H9 (cell line): ENCODE results near the gene TSPAN4. TPM values are rescaled to one million over a fixed set of nuclear protein-coding genes. Genes with fewer than 3 reads are reported as not detected.

Experiments
- DNase-seq: peaks from one replicate; pipeline ENCODE4 v3.0.0-alpha.2; 2017
- H2AFZ ChIP-seq: one replicate; pipeline ENCODE4 v1.6.1; 2013; ENCODE audit warnings: mild to moderate bottlenecking, low read length, control low read depth, moderate library complexity
- H2AK5ac ChIP-seq: 2 replicates; pipeline ENCODE4 v1.6.1; 2013; ENCODE audit warnings: low read length, control low read depth, mixed read lengths; ENCODE audit not compliant: insufficient read length
- H2BK120ac ChIP-seq: one replicate; pipeline ENCODE4 v1.6.1; 2013; ENCODE audit warnings: low read depth, mild to moderate bottlenecking, low read length, control low read depth, inconsistent platforms; ENCODE audit not compliant: poor library complexity, severe bottlenecking
- H2BK12ac ChIP-seq: 2 replicates; pipeline ENCODE4 v1.6.1; 2013; ENCODE audit warnings: low read length, control low read depth, mixed read lengths, low read depth; ENCODE audit not compliant: insufficient read length
- H2BK15ac ChIP-seq: 2 replicates; pipeline ENCODE4 v1.6.1; 2013; ENCODE audit warnings: low read depth, low read length, control low read depth
- H2BK20ac ChIP-seq: one replicate; pipeline ENCODE4 v1.6.1; 2013; ENCODE audit warnings: low read depth, mild to moderate bottlenecking, low read length, control low read depth, inconsistent platforms; ENCODE audit not compliant: poor library complexity, severe bottlenecking
- H2BK5ac ChIP-seq: 2 replicates; pipeline ENCODE4 v1.6.1; 2013; ENCODE audit warnings: low read length, control low read depth, mixed read lengths; ENCODE audit not compliant: insufficient read length
- H3K14ac ChIP-seq: 2 replicates; pipeline ENCODE4 v1.6.1; 2013; ENCODE audit warnings: low read length, control low read depth; ENCODE audit not compliant: insufficient read depth
- H3K18ac ChIP-seq: 2 replicates; pipeline ENCODE4 v1.6.1; 2013; ENCODE audit warnings: low read depth, mild to moderate bottlenecking, mixed read lengths, low read length, control low read depth; ENCODE audit not compliant: insufficient read length
- H3K23ac ChIP-seq: 2 replicates; pipeline ENCODE4 v1.6.1; 2013; ENCODE audit warnings: low read length, control low read depth, mixed read lengths, low read depth; ENCODE audit not compliant: insufficient read length
- H3K23me2 ChIP-seq: 2 replicates; pipeline ENCODE4 v1.6.1; 2013; ENCODE audit warnings: low read depth, mild to moderate bottlenecking, mixed read lengths, low read length, control low read depth; ENCODE audit not compliant: insufficient read length, poor library complexity, severe bottlenecking
- H3K27ac ChIP-seq: 2 replicates; pipeline ENCODE4 v1.5.1; 2013; ENCODE audit warnings: low read length, control low read depth, mixed read lengths, low read depth; ENCODE audit not compliant: insufficient read length
- H3K27me3 ChIP-seq: 2 replicates; pipeline ENCODE4 v1.6.1; 2013; ENCODE audit warnings: low read length, control low read depth, inconsistent platforms; ENCODE audit not compliant: insufficient read depth
- H3K4ac ChIP-seq: 2 replicates; pipeline ENCODE4 v1.6.1; 2013; ENCODE audit warnings: low read depth, mild to moderate bottlenecking, control low read depth, inconsistent platforms, low read length, moderate library complexity
- H3K4me1 ChIP-seq: 2 replicates; pipeline ENCODE4 v1.6.1; 2013; ENCODE audit warnings: low read length, control low read depth, inconsistent platforms; ENCODE audit not compliant: insufficient read depth
- H3K4me2 ChIP-seq: 2 replicates; pipeline ENCODE4 v1.6.1; 2013; ENCODE audit warnings: low read length, control low read depth, mixed read lengths; ENCODE audit not compliant: insufficient read length, insufficient read depth
- H3K56ac ChIP-seq: 2 replicates; pipeline ENCODE4 v1.6.1; 2013; ENCODE audit warnings: low read depth, mild to moderate bottlenecking, mixed read lengths, low read length, control low read depth; ENCODE audit not compliant: insufficient read length
- H3K79me1 ChIP-seq: 2 replicates; pipeline ENCODE4 v1.6.1; 2013; ENCODE audit warnings: low read depth, mild to moderate bottlenecking, moderate library complexity, low read length, control low read depth, inconsistent platforms; ENCODE audit not compliant: insufficient read depth, poor library complexity, severe bottlenecking
- H3K79me2 ChIP-seq: 2 replicates; pipeline ENCODE4 v1.6.1; 2013; ENCODE audit warnings: low read length, control low read depth, inconsistent platforms; ENCODE audit not compliant: insufficient read depth
- H3K9ac ChIP-seq: 2 replicates; pipeline ENCODE4 v1.6.1; 2013; ENCODE audit warnings: low read length, control low read depth, mixed read lengths; ENCODE audit not compliant: insufficient read length; ENCODE audit errors: extremely low read depth
- H3K9me3 ChIP-seq: one replicate; pipeline ENCODE4 v1.6.1; 2013; ENCODE audit warnings: low read depth, low read length, inconsistent platforms; ENCODE audit not compliant: control insufficient read depth
- H3T11ph ChIP-seq: one replicate; pipeline ENCODE4 v1.6.1; 2013; ENCODE audit warnings: mild to moderate bottlenecking, low read length, control low read depth, inconsistent platforms
- H4K20me1 ChIP-seq: one replicate; pipeline ENCODE4 v1.6.1; 2013; ENCODE audit not compliant: control insufficient read depth, insufficient read length, insufficient read depth
- H4K5ac ChIP-seq: 2 replicates; pipeline ENCODE4 v1.6.1; 2013; ENCODE audit warnings: low read depth, mild to moderate bottlenecking, mixed read lengths, low read length, control low read depth; ENCODE audit not compliant: insufficient read length
- H4K8ac ChIP-seq: replicated peaks from 2 replicates; pipeline ENCODE4 v1.6.1; 2013; ENCODE audit warnings: low read length, control low read depth, mixed read lengths, low read depth; ENCODE audit not compliant: insufficient read length
- H4K91ac ChIP-seq: 2 replicates; pipeline ENCODE4 v1.6.1; 2013; ENCODE audit warnings: low read depth, mild to moderate bottlenecking, moderate library complexity, mixed read lengths, low read length, control low read depth; ENCODE audit not compliant: insufficient read length
- H3K27ac Mint-ChIP-seq, 3 experiments: 2 replicates in 2 of 3; 3 replicates in 1 of 3; pipeline ENCODE4 v1.8.0; 2020 to 2021; ENCODE audit warnings: mixed read lengths in 3 of 3, mild to moderate bottlenecking in 1 of 3, moderate library complexity in 1 of 3
- H3K27me3 Mint-ChIP-seq: 2 replicates; pipeline ENCODE4 v1.8.0; 2021; ENCODE audit warnings: low read depth, mild to moderate bottlenecking, moderate library complexity, mixed read lengths
- H3K36me3 Mint-ChIP-seq, 3 experiments: 2 replicates in 2 of 3; 3 replicates in 1 of 3; pipeline ENCODE4 v1.8.0; 2020 to 2021; ENCODE audit warnings: low read depth in 3 of 3, mixed read lengths in 3 of 3; ENCODE audit not compliant: insufficient read depth in 1 of 3
- H3K4me1 Mint-ChIP-seq, 2 experiments: 2 replicates each; pipeline ENCODE4 v1.8.0; 2020; ENCODE audit warnings: mixed read lengths in 2 of 2
- H3K4me3 Mint-ChIP-seq, 2 experiments: 2 replicates in 1 of 2; 3 replicates in 1 of 2; pipeline ENCODE4 v1.8.0; 2020 to 2021; ENCODE audit warnings: mild to moderate bottlenecking in 2 of 2, mixed read lengths in 2 of 2, moderate library complexity in 1 of 2
- H3K9me3 Mint-ChIP-seq, 2 experiments: 2 replicates in 1 of 2; 3 replicates in 1 of 2; pipeline ENCODE4 v1.8.0; 2020; ENCODE audit warnings: mild to moderate bottlenecking in 2 of 2, mixed read lengths in 2 of 2, moderate library complexity in 1 of 2
- CTCF ChIP-seq: fragments of 200-600 bp; sonication (generic); conservative IDR thresholded peaks from 3 replicates; pipeline ENCODE4 v1.8.0; 2021; ENCODE audit warnings: antibody characterized with exemption, mild to moderate bottlenecking
- WGBS: extraction: QIAGEN DNeasy Blood & Tissue Kit; methylation state at CpG from one replicate; pipeline ENCODE4 v1.1.7; 2013; ENCODE audit warnings: missing lambda C conversion rate, low lambda C conversion rate, mixed read lengths; ENCODE audit not compliant: insufficient read length; ENCODE audit errors: extremely low coverage; 5-methylcytosine and 5-hydroxymethylcytosine counted together
- total RNA-seq: library from RNA; stranded (reverse); gene quantifications from 2 replicates; pipeline ENCODE4 v1.2.1, GENCODE V29; 2021

Gene TSPAN4
- total RNA-seq, 1 experiment from 2014 or later: 64.6 TPM

DNA sequence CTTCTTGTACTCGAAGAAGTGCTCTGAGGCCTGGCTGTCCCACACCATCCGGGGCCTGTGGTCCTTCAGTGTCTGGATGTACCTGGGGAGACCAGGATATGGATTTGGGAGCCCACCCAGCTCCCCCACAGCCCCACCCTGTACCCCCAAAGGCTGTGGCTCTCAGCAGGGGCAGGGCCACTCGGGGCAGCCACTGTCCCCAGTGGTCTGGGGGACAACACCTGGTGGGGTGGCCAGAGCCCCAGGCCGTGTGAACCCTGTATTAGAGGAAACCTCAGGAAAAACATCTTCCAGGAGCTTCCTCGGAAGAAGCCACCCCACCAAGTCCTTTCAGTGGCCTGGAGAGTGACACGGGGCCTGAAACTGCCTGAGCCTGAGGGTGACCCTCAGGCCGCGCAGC, 27.8 kb downstream of the TSPAN4 start:
- no peak overlapping the region for H3K4ac ChIP-seq
- H2AK5ac ChIP-seq: no peak overlapping the region
- H3K27ac ChIP-seq: no peak overlapping the region
- H3K79me2 ChIP-seq: no peaks in the 10 kb centered on the region
- no peaks in the 10 kb centered on the region for H4K20me1 ChIP-seq
- no peak overlapping the region for H2BK5ac ChIP-seq
- peaks cover 3% of the 10 kb centered on the region; the same call in 1 of the 2 replicates for H3K27me3 Mint-ChIP-seq
- no peaks in the 10 kb centered on the region for H3K9me3 ChIP-seq
- H4K91ac ChIP-seq: no peak overlapping the region
- no peak overlapping the region for H4K8ac ChIP-seq
- no peak overlapping the region for H3T11ph ChIP-seq
- no peak overlapping the region for H3K18ac ChIP-seq
- H3K4me1 ChIP-seq: no peaks in the 10 kb centered on the region
- peaks cover 4 to 7% of the 10 kb centered on the region in 2 experiments for H3K4me1 Mint-ChIP-seq
- TF ChIP-seq CTCF: 0 out of 3 replicates have a peak, but pooled peaks have one; percentile 6
- 0 out of 7 replicates have a peak overlapping the region, but pooled peaks of 1 of the 3 experiments have one; percentile 68 for H3K27ac Mint-ChIP-seq
- no peak overlapping the region for H2AFZ ChIP-seq
- H3K56ac ChIP-seq: no peak overlapping the region
- no peak overlapping the region for H3K9ac ChIP-seq
- H3K23ac ChIP-seq: no peak overlapping the region
- H2BK15ac ChIP-seq: no peak overlapping the region
- no peak overlapping the region for H3K14ac ChIP-seq
- no peak overlapping the region for H2BK120ac ChIP-seq
- no peaks in the 10 kb centered on the region for H3K9me3 Mint-ChIP-seq
- no peak for DNase-seq
- H3K36me3 Mint-ChIP-seq: peaks cover 10 to 38% (median 33%) of the 10 kb centered on the region in 3 experiments
- no CpG with 5 or more reads among the region's 8 CpGs for WGBS
- no peak overlapping the region for H3K4me3 Mint-ChIP-seq
- no peak overlapping the region for H4K5ac ChIP-seq
- H3K79me1 ChIP-seq: no peaks in the 10 kb centered on the region
- no peaks in the 10 kb centered on the region for H3K23me2 ChIP-seq
- no peak overlapping the region for H3K4me2 ChIP-seq
- no peak overlapping the region for H2BK12ac ChIP-seq
- H2BK20ac ChIP-seq: no peak overlapping the region
- no peaks in the 10 kb centered on the region for H3K27me3 ChIP-seq
